ENCODE results near the gene DENND2A.

The DENND2A gene

DNA sequence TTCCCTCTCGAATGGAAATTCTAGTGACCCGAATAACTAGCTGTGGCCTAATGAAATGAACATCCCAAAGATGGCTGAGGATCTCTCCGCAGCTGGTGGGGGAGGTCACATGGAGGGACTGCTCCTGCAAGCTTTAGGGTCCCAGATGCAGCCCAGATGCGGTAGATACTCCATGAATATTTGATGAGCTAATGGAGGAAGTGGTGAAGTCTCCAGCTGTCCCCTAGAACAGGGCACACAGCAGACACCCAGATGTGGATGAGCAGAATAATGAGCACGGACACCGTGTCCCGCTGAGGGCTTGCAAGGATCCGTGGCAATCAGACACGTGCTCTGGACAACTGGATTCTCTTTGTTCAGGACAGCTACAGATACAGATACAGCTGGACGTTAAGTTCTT is 59.2 kb downstream of the DENND2A start:
- Histone ChIP-seq H3K36me3 (ENCODE audit: insufficient read depth) (no peaks in the 10 kb centered on the region), H4K20me1 (ENCODE audit: insufficient read depth) (no peaks in the 10 kb centered on the region), H3K9ac (no peak overlapping the region)

DNA sequence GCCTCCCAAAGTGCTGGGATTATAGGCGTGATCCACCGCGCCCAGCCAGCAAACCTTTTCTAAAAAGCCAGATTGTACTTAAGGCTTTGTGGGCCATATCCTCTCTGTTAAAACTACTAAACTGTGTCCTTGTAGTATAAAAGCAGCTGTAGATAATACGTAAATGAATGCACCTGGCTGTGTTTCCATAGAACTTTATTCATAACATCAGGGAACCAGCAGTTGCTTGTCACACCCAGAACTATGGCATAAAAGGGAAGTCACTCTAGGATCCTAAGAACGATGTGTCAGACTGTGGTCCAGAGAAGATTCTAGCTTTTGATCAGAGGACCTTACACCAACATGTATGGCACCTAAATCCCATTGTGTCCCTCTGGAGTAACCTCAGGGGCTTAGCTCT is 63.0 kb downstream of the DENND2A start:
- Histone ChIP-seq H3K9ac (no peak overlapping the region), H3K27ac (no peak overlapping the region), H3K27me3 (ENCODE audit: insufficient read depth, low read depth) (no peaks in the 10 kb centered on the region), H3K4me3 (IDR thresholded peaks at IDR 0.05; ENCODE audit: insufficient read depth, low read depth, low read length) (no peak overlapping the region), H3K4me1 (ENCODE audit: low read depth, poor library complexity, severe bottlenecking) (no peaks in the 10 kb centered on the region), H2AFZ (ENCODE audit: low read depth) (no peak overlapping the region), H3K36me3 (ENCODE audit: insufficient read depth) (no peaks in the 10 kb centered on the region), H3K79me2 (ENCODE audit: insufficient read depth, low read depth) (no peaks in the 10 kb centered on the region), H4K20me1 (ENCODE audit: insufficient read depth) (no peaks in the 10 kb centered on the region), H3K4me2 (no peak overlapping the region)
- TF ChIP-seq, protein P1, sequence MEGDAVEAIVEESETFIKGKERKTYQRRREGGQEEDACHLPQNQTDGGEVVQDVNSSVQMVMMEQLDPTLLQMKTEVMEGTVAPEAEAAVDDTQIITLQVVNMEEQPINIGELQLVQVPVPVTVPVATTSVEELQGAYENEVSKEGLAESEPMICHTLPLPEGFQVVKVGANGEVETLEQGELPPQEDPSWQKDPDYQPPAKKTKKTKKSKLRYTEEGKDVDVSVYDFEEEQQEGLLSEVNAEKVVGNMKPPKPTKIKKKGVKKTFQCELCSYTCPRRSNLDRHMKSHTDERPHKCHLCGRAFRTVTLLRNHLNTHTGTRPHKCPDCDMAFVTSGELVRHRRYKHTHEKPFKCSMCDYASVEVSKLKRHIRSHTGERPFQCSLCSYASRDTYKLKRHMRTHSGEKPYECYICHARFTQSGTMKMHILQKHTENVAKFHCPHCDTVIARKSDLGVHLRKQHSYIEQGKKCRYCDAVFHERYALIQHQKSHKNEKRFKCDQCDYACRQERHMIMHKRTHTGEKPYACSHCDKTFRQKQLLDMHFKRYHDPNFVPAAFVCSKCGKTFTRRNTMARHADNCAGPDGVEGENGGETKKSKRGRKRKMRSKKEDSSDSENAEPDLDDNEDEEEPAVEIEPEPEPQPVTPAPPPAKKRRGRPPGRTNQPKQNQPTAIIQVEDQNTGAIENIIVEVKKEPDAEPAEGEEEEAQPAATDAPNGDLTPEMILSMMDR (conservative IDR thresholded peaks at IDR 0.05; ENCODE audit: low read depth, low read length), result no peak

More for the DNA sequence above, 59.2 kb downstream of the DENND2A start:
- Histone ChIP-seq H3K79me2 (ENCODE audit: insufficient read depth, low read depth) (no peaks in the 10 kb centered on the region), H3K27me3 (ENCODE audit: insufficient read depth, low read depth) (no peaks in the 10 kb centered on the region), H3K4me3 (IDR thresholded peaks at IDR 0.05; ENCODE audit: insufficient read depth, low read depth, low read length) (no peak overlapping the region), H3K27ac (no peak overlapping the region), H2AFZ (ENCODE audit: low read depth) (no peak overlapping the region), H3K4me2 (no peak overlapping the region), H3K4me1 (ENCODE audit: low read depth, poor library complexity, severe bottlenecking) (no peaks in the 10 kb centered on the region)
- TF ChIP-seq, protein P1 (conservative IDR thresholded peaks at IDR 0.05; ENCODE audit: low read depth, low read length), result no peak

DNA sequence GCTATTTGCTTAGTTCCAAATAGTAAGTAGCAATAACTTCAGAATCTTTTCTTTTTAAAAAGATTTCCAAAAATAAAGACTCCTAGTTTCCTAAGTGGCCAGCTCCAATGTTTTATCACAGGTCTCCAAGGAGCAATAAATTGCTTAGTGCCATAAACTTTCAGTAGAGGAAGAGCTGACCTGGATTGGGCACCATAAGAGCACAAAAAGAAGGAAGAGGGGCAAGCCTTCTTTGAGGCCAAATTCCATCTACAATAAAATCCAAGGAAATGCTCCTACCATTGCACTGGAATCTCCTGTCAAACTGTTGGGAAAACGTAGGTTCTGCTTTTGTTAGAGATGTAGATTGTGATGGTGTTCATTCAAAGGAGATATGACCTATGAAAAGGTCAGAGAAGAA is 64.0 kb downstream of the DENND2A start:
- H3K4me3 ChIP-seq (IDR thresholded peaks at IDR 0.05; ENCODE audit: insufficient read depth, low read depth, low read length), result no peak overlapping the region
- TF ChIP-seq, protein P1 (conservative IDR thresholded peaks at IDR 0.05; ENCODE audit: low read depth, low read length), result no peak
- no peaks in the 10 kb centered on the region for H3K27me3 ChIP-seq (ENCODE audit: insufficient read depth, low read depth)
- no peaks in the 10 kb centered on the region for H3K79me2 ChIP-seq (ENCODE audit: insufficient read depth, low read depth)
- no peaks in the 10 kb centered on the region for H3K4me1 ChIP-seq (ENCODE audit: low read depth, poor library complexity, severe bottlenecking)
- no peak overlapping the region for H3K4me2 ChIP-seq
- H3K27ac ChIP-seq, result no peak overlapping the region
- no peaks in the 10 kb centered on the region for H4K20me1 ChIP-seq (ENCODE audit: insufficient read depth)
- no peaks in the 10 kb centered on the region for H3K36me3 ChIP-seq (ENCODE audit: insufficient read depth)
- H2AFZ ChIP-seq (ENCODE audit: low read depth), result no peak overlapping the region
- H3K9ac ChIP-seq, result no peak overlapping the region

DNA sequence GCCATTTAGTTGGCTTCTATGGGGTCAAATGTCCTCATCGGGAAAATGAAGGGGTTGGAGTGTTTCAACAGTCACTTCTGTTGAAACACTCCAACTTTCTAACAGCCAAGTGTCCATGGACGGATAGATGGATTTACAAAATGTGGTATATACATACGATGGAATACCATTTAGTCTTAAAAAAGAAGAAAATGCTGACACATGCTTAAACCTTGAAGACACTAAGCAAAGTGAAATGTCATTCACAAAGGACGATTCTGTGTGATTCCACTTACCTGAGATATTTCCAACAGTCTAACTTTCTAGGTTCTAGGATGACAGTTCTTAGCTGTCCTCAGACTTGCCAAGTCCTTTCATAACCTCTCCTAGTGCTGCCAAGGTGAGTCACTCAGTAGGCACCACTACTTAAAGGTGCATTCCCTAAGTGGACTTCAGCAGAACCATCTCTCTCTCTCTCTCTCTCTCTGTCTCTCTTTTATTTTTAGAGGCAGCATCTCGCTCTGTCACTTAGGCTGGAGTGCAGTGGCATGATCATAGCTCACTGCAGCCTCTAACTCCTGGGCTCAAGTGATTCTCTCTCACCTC is 69.0 kb downstream of the DENND2A start:
- TF ChIP-seq, protein P1 (conservative IDR thresholded peaks at IDR 0.05; ENCODE audit: low read depth, low read length), result no peak
- H3K9ac ChIP-seq, result no peak overlapping the region
- no peaks in the 10 kb centered on the region for H4K20me1 ChIP-seq (ENCODE audit: insufficient read depth)

More for the DNA sequence above, 69.0 kb downstream of the DENND2A start:
- no peaks in the 10 kb centered on the region for H3K79me2 ChIP-seq (ENCODE audit: insufficient read depth, low read depth)
- no peaks in the 10 kb centered on the region for H3K27me3 ChIP-seq (ENCODE audit: insufficient read depth, low read depth)
- H3K27ac ChIP-seq, result no peak overlapping the region
- no peak overlapping the region for H2AFZ ChIP-seq (ENCODE audit: low read depth)
- no peak overlapping the region for H3K4me3 ChIP-seq (IDR thresholded peaks at IDR 0.05; ENCODE audit: insufficient read depth, low read depth, low read length)
- no peaks in the 10 kb centered on the region for H3K4me1 ChIP-seq (ENCODE audit: low read depth, poor library complexity, severe bottlenecking)
- H3K4me2 ChIP-seq, result no peak overlapping the region
- H3K36me3 ChIP-seq (ENCODE audit: insufficient read depth), result no peaks in the 10 kb centered on the region

Data from KMS-11 (cell line).